Measurements from ENCODE around the gene SCN3B.

DNA sequence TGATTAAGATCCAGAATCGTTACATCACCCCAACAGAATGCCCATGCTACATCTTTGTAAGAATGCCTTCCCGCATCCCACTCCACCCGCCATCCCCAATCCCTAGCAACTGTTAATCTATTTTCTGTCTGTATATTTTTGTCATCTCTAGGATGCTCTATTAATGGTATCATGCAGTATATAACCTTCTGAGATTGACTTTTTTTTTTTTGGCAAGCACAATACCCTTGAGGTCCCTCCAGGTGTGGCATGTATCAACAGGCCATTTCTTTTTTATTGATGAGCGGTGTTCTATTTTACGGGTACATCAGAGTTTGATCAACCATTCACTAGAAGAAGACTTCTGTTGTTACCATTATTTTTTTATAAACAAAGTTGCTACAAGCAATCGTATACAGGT lies 30.2 kb upstream of the SCN3B start:
- no peak for TF ChIP-seq EZH2phosphoT487 (IDR thresholded peaks at IDR 0.05; ENCODE audit: low read depth, severe bottlenecking, unreplicated experiment)
- TF ChIP-seq, protein P1, sequence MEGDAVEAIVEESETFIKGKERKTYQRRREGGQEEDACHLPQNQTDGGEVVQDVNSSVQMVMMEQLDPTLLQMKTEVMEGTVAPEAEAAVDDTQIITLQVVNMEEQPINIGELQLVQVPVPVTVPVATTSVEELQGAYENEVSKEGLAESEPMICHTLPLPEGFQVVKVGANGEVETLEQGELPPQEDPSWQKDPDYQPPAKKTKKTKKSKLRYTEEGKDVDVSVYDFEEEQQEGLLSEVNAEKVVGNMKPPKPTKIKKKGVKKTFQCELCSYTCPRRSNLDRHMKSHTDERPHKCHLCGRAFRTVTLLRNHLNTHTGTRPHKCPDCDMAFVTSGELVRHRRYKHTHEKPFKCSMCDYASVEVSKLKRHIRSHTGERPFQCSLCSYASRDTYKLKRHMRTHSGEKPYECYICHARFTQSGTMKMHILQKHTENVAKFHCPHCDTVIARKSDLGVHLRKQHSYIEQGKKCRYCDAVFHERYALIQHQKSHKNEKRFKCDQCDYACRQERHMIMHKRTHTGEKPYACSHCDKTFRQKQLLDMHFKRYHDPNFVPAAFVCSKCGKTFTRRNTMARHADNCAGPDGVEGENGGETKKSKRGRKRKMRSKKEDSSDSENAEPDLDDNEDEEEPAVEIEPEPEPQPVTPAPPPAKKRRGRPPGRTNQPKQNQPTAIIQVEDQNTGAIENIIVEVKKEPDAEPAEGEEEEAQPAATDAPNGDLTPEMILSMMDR (IDR thresholded peaks at IDR 0.05; ENCODE audit: poor library complexity) = no peak
- TF ChIP-seq EZH2 (IDR thresholded peaks at IDR 0.05; ENCODE audit: borderline replicate concordance) = no peak
